ENCODE results near the gene PRIM1.
"Not testable (repeated sequence)": the region's sequence is repeated elsewhere in the genome, so short reads cannot be mapped to it uniquely, and the experiment has no call there.

PRIM1 gene

DNA sequence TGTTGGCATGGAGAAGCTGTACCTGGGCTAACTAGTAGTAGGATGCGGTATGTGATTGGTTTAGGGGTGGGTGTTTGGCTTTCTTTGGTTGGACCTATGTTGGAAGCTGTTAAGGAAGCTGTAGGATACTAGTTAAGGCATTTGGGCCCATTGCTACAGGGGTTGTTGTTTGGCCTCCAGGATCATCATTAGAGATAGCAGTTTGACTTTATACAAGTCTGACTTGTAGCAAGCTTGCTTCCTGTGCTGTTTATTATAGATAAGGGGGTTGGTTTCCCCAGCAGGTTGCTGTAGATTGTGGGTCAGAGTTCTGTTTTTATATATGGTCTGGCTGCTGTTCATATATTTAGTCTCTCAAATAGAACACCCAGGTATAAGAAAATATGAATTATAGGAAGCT is 1.4 kb upstream of the PRIM1 start:
- DNase-seq = no peak
- Histone ChIP-seq H3K9me3 (ENCODE audit: severe bottlenecking) (peaks cover 2% of the 10 kb centered on the region), H3K27me3 (ENCODE audit: insufficient read depth, low read depth, severe bottlenecking) (no peaks in the 10 kb centered on the region), H3K4me3 (ENCODE audit: low read depth, low read length) (no peak overlapping the region), H3K27ac (no peak overlapping the region), H3K36me3 (peaks cover 25% of the 10 kb centered on the region)
- TF ChIP-seq, protein P1, sequence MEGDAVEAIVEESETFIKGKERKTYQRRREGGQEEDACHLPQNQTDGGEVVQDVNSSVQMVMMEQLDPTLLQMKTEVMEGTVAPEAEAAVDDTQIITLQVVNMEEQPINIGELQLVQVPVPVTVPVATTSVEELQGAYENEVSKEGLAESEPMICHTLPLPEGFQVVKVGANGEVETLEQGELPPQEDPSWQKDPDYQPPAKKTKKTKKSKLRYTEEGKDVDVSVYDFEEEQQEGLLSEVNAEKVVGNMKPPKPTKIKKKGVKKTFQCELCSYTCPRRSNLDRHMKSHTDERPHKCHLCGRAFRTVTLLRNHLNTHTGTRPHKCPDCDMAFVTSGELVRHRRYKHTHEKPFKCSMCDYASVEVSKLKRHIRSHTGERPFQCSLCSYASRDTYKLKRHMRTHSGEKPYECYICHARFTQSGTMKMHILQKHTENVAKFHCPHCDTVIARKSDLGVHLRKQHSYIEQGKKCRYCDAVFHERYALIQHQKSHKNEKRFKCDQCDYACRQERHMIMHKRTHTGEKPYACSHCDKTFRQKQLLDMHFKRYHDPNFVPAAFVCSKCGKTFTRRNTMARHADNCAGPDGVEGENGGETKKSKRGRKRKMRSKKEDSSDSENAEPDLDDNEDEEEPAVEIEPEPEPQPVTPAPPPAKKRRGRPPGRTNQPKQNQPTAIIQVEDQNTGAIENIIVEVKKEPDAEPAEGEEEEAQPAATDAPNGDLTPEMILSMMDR (IDR thresholded peaks at IDR 0.05; ENCODE audit: low read depth, low read length) = no peak

DNA sequence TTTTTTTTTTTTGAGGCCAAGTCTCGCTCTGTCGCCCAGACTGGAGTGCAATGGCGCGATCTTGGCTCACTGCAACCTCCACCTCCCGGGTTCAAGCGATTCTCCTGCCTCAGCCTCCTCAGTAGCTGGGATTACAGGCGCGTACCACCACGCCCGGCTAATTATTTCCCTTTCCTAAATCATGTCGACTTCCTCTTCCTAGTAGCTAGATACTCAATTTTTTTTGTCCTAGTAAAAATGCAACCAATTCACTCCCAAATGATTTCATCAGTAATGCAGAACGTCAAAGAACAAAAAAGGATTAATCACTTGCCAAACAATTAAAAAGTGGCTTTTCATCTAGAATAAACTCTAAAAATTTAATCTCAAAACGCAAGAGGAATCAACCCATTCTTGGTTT is 1.5 kb downstream of the PRIM1 start:
- DNase-seq; H3K9me3 ChIP-seq (ENCODE audit: severe bottlenecking); H3K27me3 ChIP-seq (ENCODE audit: insufficient read depth, low read depth, severe bottlenecking): not testable (repeated sequence)
- peak overlapping the region; percentile 100 for H3K27ac ChIP-seq
- peaks cover 54% of the 10 kb centered on the region for H3K36me3 ChIP-seq
- H3K4me3 ChIP-seq (ENCODE audit: low read depth, low read length) = peak overlapping the region; percentile 97

DNA sequence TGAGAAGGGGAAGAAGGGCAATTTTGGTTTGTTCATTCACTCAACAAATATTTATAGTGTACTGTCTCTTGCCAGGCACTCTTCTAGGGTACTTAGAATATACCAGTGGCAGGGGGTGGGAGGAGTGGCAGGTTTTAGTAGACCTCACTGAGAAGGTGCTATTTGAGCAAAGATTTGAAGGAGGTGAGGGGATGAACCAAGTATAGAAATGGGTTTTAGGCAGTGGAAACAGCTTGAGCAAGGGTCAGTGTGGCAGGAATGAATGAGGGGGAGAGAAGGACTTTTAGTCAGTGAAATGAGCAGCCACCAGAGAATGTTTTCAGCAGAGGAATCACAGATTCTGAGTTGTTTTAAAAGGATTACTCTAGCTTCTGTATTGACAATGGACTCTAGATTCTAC is 2.3 kb downstream of the PRIM1 start:
- Histone ChIP-seq H3K9me3 (ENCODE audit: severe bottlenecking) (no peaks in the 10 kb centered on the region), H3K27ac (no peak overlapping the region), H3K4me3 (ENCODE audit: low read depth, low read length) (no peak overlapping the region), H3K27me3 (ENCODE audit: insufficient read depth, low read depth, severe bottlenecking) (no peaks in the 10 kb centered on the region), H3K36me3 (peaks cover 56% of the 10 kb centered on the region)
- no peak for DNase-seq
- TF ChIP-seq, protein P1 (IDR thresholded peaks at IDR 0.05; ENCODE audit: low read depth, low read length) = no peak

DNA sequence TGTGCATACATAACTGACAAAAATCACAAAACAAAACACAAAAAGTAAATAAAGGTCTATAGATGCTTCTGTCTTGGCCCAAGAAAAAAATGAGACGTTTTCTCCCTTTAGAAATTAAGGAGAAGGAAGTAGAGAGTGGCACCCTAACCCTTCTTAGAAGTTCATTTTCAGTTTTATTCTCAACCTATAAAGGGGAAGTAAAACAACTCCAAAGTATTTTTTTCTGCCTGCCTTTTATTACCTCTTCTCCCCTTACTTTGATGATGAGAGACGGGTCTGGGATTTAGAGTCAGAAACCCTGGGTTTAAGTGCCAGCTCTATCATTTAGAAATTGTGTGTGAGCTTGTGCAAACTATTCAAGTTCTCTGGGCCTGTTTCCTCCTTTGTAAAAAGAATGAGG is 2.8 kb downstream of the PRIM1 start:
- TF ChIP-seq, protein P1 (IDR thresholded peaks at IDR 0.05; ENCODE audit: low read depth, low read length) = no peak
- Histone ChIP-seq H3K4me3 (ENCODE audit: low read depth, low read length) (no peak overlapping the region), H3K36me3 (peaks cover 61% of the 10 kb centered on the region), H3K27me3 (ENCODE audit: insufficient read depth, low read depth, severe bottlenecking) (no peaks in the 10 kb centered on the region), H3K9me3 (ENCODE audit: severe bottlenecking) (no peaks in the 10 kb centered on the region), H3K27ac (no peak overlapping the region)
- no peak for DNase-seq

DNA sequence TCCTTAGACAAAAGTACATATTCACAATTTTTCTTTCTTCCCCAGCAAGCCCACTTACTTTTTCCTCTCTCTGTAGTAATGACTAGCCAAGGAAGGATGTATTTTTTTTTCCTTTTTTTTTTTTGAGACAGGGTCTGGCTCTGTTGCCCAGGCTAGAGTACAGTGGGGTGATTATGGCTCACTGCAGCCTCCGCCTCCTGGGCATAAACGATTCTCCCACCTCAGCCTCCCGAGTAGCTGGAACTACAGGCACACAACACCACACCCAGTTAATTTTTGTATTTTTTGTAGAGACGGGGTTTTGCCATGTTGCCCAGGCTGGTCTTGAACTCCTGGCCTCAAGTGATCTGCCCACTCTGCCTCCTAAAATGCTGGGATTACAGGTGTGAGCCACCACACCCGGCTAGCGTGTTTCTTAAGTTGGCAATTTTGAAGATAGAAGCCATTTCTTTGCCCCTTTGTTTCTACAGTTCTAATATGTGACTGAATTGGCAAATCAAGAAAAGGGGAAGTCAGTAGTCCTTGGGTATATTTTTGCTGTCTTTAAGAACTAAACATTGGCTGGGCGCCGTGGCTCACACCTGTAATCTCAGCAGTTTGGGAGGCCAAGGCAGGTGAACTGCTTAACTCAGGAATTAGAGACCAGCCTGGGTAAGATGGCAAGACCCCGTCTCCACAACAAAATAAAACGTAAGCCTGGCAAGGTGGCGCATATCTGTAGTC is 23.8 kb downstream of the PRIM1 start:
- TF ChIP-seq, protein P1 (IDR thresholded peaks at IDR 0.05; ENCODE audit: low read depth, low read length) = no peak
- no peak for DNase-seq
- no peaks in the 10 kb centered on the region for H3K9me3 ChIP-seq (ENCODE audit: severe bottlenecking)
- peaks cover 77% of the 10 kb centered on the region for H3K36me3 ChIP-seq
- no peak overlapping the region for H3K27ac ChIP-seq
- no peak overlapping the region for H3K4me3 ChIP-seq (ENCODE audit: low read depth, low read length)
- H3K27me3 ChIP-seq (ENCODE audit: insufficient read depth, low read depth, severe bottlenecking) = no peaks in the 10 kb centered on the region

DNA sequence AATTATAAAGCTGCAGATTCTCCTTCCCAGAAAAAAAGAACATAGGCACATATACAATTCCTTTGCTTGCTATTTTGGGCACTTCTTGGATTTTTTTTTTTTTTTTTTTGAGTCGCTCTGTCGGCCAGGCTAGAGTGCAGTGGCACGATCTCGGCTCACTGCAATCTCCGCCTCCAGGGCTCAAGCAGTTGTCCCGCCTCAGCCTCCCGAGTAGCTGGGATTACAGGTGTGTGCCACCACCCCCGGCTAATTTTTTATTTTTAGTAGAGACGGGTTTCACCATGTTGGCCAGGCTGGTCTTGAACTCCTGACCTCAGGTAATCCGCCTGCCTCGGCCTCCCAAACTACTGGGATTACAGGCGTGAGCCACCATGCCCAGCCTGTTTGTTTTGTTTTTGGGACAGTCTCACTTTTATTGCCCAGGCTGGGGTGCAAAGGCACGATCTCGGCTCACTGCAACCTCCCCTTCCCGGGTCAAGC is 25.9 kb downstream of the PRIM1 start:
- not testable (repeated sequence) for H3K4me3 ChIP-seq (ENCODE audit: low read depth, low read length); H3K27me3 ChIP-seq (ENCODE audit: insufficient read depth, low read depth, severe bottlenecking); H3K9me3 ChIP-seq (ENCODE audit: severe bottlenecking); DNase-seq
- H3K36me3 ChIP-seq = peaks cover 77% of the 10 kb centered on the region
- peak overlapping the region; percentile 92 for H3K27ac ChIP-seq

DNA sequence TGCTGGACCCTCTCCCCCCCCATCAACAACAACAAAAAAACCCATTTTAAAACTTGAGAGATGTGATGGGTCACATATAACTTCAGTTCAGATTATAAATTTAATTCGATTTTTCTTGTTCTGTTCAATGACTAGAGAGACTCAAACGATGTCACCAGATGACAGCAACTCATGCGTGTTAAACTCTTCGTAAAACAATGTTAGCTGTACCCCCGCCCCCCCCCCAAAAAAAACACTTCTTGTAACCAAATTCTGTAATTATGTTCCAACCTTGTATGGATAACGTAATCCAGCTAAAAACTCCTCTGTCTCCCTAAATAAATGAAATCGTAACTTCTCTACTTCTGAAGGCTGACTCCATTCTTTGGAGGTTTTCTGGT is 26.4 kb downstream of the PRIM1 start:
- Histone ChIP-seq H3K4me3 (ENCODE audit: low read depth, low read length) (peak overlapping the region; percentile 96), H3K36me3 (peaks cover 78% of the 10 kb centered on the region), H3K27me3 (ENCODE audit: insufficient read depth, low read depth, severe bottlenecking) (no peaks in the 10 kb centered on the region), H3K9me3 (ENCODE audit: severe bottlenecking) (no peaks in the 10 kb centered on the region), H3K27ac (peak overlapping the region; percentile 92)
- TF ChIP-seq, protein P1 (IDR thresholded peaks at IDR 0.05; ENCODE audit: low read depth, low read length) = no peak
- no peak for DNase-seq
